Subcutaneous adipose tissue (tissue), 4 donors: ENCODE data around the gene CAPN5. TPM values are rescaled to one million over a fixed set of nuclear protein-coding genes. Genes with fewer than 3 reads are reported as not detected.

ENCODE experiments used
- CTCF ChIP-seq: fragments of 450-650 bp; IDR thresholded peaks from one replicate; pipeline ENCODE4 v1.5.1; 2016; ENCODE audit warnings: low read depth, mild to moderate bottlenecking, control low read depth, antibody characterized with exemption, moderate library complexity
- total RNA-seq, 4 donors: library from RNA; depleted of rRNA; stranded (reverse); fragments of >200 nt; gene quantifications; one replicate each; pipeline ENCODE4 v1.1.0, GENCODE V29; 2016

CAPN5 gene
- total RNA-seq, 4 donors from 2014 or later: 2.4 to 10.5 (median 3.3) TPM

GRCh38 chr11:77053217-77054015 lies 13.4 kb upstream of the CAPN5 start:
- TF ChIP-seq CTCF: no peak

GRCh38 chr11:77054084-77054483 lies 12.7 kb upstream of the CAPN5 start:
- TF ChIP-seq CTCF: no peak

GRCh38 chr11:77055101-77055561 lies 11.6 kb upstream of the CAPN5 start:
- TF ChIP-seq CTCF: no peak

- TF ChIP-seq CTCF: no peak
These were observed 10.9 kb upstream of the CAPN5 start for GRCh38 chr11:77055913-77056312.

GRCh38 chr11:77056814-77057402 lies 9.9 kb upstream of the CAPN5 start:
- no peak for TF ChIP-seq CTCF

- no peak for TF ChIP-seq CTCF
These were observed 8.8 kb upstream of the CAPN5 start for GRCh38 chr11:77057938-77058474.

GRCh38 chr11:77058900-77059299 lies 7.9 kb upstream of the CAPN5 start:
- no peak for TF ChIP-seq CTCF
